HepG2 (cell line): ENCODE data around the gene ADAMTS12. TPM values are rescaled to one million over a fixed set of nuclear protein-coding genes. Genes with fewer than 3 reads are reported as not detected.

Experiments used
- ATAC-seq: fragments of 200-7000 bp; cut with Tn5 transposase; 3 replicates; pipeline ENCODE4 v1.9.1; 2020; ENCODE audit warnings: mild to moderate bottlenecking, moderate library complexity
- BruUV-seq: library from RNA; stranded (reverse); fragments of 400-500 nt; replicated peaks from 2 replicates; lab custom pipeline; 2021; lab: Mats Ljungman, UMichigan
- CTCF ChIA-PET: fragments of 300-600 bp; formaldehyde crosslinking; extraction: SDS; loops from one replicate; lab custom pipeline; 2021; ENCODE audit warnings: low total read pairs, inconsistent platforms, low intra/inter-chr PET ratio; lab: Yijun Ruan, JAX
- POLR2A ChIA-PET: fragments of 350-600 bp; sonication (Branson Sonifier 250); formaldehyde crosslinking; loops from one replicate; lab custom pipeline; 2020; ENCODE audit warnings: antibody characterized with exemption, inconsistent platforms; lab: Yijun Ruan, JAX
- DNase-seq: peaks from one replicate; pipeline ENCODE4 v3.0.0-alpha.2; 2015; ENCODE audit warnings: low spot score
- FAIRE-seq: peaks from 3 replicates; lab custom pipeline; 2011; peaks lifted over from hg19 to GRCh38; lab: Jason Lieb, UNC
- H2AFZ ChIP-seq: one replicate; pipeline ENCODE4 v1.6.1; 2011; ENCODE audit warnings: low read length, inconsistent platforms
- H3K27ac ChIP-seq: fragments of 300-600 bp; 3 replicates; pipeline ENCODE4 v1.8.0; 2011; ENCODE audit warnings: mixed run types, mild to moderate bottlenecking, mixed read lengths, low read length, inconsistent platforms; ENCODE audit not compliant: insufficient read depth; ENCODE audit errors: extremely low read length
- H3K27me3 ChIP-seq, 2 experiments: fragments of 200-600 bp in 1 of 2; 2 replicates in 1 of 2; 3 replicates in 1 of 2; pipeline versions ENCODE4 v1.6.0 to v1.8.0; 2011; ENCODE audit warnings: low read length in 2 of 2, mild to moderate bottlenecking in 2 of 2, moderate library complexity in 2 of 2, inconsistent platforms in 1 of 2; ENCODE audit not compliant: insufficient read depth in 2 of 2, control insufficient read depth in 1 of 2
- H3K36me3 ChIP-seq, 2 experiments: fragments of 200-600 bp in 1 of 2; replicated peaks in 1 of 2; 2 replicates in 1 of 2; 3 replicates in 1 of 2; pipeline versions ENCODE4 v1.5.1 to v1.8.0; 2011; ENCODE audit warnings: low read length in 2 of 2, inconsistent platforms in 1 of 2; ENCODE audit not compliant: insufficient read depth in 2 of 2, control insufficient read depth in 1 of 2
- H3K4me1 ChIP-seq: 2 replicates; pipeline ENCODE4 v1.5.1; 2012; ENCODE audit warnings: low read length, inconsistent platforms; ENCODE audit not compliant: insufficient read depth
- H3K4me2 ChIP-seq: 2 replicates; pipeline ENCODE4 v1.6.0; 2011; ENCODE audit warnings: low read depth, low read length, inconsistent platforms
- H3K4me3 ChIP-seq, 3 experiments: fragments of 200-600 bp in 1 of 3; sonication (generic), shearing (Covaris generic) in 1 of 3; replicated peaks in 1 of 3; 2 replicates each; pipeline ENCODE4 v1.5.1; 2011 to 2016; ENCODE audit warnings: low read length in 3 of 3, inconsistent platforms in 2 of 3, low read depth in 2 of 3, mild to moderate bottlenecking in 2 of 3, control low read depth in 1 of 3, mixed read lengths in 1 of 3; ENCODE audit not compliant: insufficient read depth in 1 of 3
- H3K79me2 ChIP-seq: one replicate; pipeline ENCODE4 v1.6.1; 2011; ENCODE audit warnings: low read length, inconsistent platforms; ENCODE audit not compliant: insufficient read depth
- H3K9ac ChIP-seq: 2 replicates; pipeline ENCODE4 v1.6.0; 2011; ENCODE audit warnings: mild to moderate bottlenecking, low read depth, low read length, inconsistent platforms; ENCODE audit not compliant: insufficient read depth
- H3K9me3 ChIP-seq: 2 replicates; pipeline ENCODE4 v1.5.1; 2012; ENCODE audit warnings: mild to moderate bottlenecking, low read length
- H4K20me1 ChIP-seq: 2 replicates; pipeline ENCODE4 v1.6.0; 2011; ENCODE audit warnings: inconsistent platforms, mild to moderate bottlenecking, low read length, moderate library complexity; ENCODE audit not compliant: insufficient read depth
- DPF2 ChIP-seq: sonication (generic); formaldehyde crosslinking; IDR thresholded peaks from 2 replicates; pipeline ENCODE4 v1.4.0; 2020; ENCODE audit warnings: mild to moderate bottlenecking, low read depth, missing genetic modification reagents, borderline replicate concordance
- ELK4 ChIP-seq: sonication (generic); formaldehyde crosslinking; IDR thresholded peaks from 2 replicates; pipeline ENCODE4 v1.9.0; 2021; ENCODE audit warnings: missing genetic modification reagents, borderline replicate concordance
- MAZ ChIP-seq, 2 experiments: sonication (generic) in 1 of 2; formaldehyde crosslinking in 1 of 2; IDR thresholded peaks; 2 replicates each; pipeline versions ENCODE4 v1.5.0 to v1.6.1; 2012 to 2020; ENCODE audit warnings: low read depth in 2 of 2, mild to moderate bottlenecking in 2 of 2, borderline replicate concordance in 1 of 2, improper control_type of control experiment in 1 of 2, low read length in 1 of 2, missing genetic modification reagents in 1 of 2, moderate library complexity in 1 of 2
- PHB2 ChIP-seq: fragments of 450-650 bp; IDR thresholded peaks from 2 replicates; pipeline ENCODE4 v1.6.1; 2018; ENCODE audit not compliant: partially characterized antibody
- PRMT3 ChIP-seq: sonication (generic); formaldehyde crosslinking; IDR thresholded peaks from 2 replicates; pipeline ENCODE4 v1.8.1; 2022; ENCODE audit warnings: low read depth, mild to moderate bottlenecking, moderate library complexity, missing genetic modification reagents, borderline replicate concordance
- SIN3A ChIP-seq: IDR thresholded peaks from 2 replicates; pipeline ENCODE4 v1.6.1; 2011; ENCODE audit warnings: low read depth, mild to moderate bottlenecking, control low read depth, low read length, borderline replicate concordance
- SMAD3 ChIP-seq: sonication (generic); formaldehyde crosslinking; IDR thresholded peaks from 2 replicates; pipeline ENCODE4 v1.4.0; 2020; ENCODE audit warnings: missing genetic modification reagents
- SP5 ChIP-seq: IDR thresholded peaks from 2 replicates; pipeline ENCODE4 v1.6.1; 2016; ENCODE audit warnings: low read depth, borderline replicate concordance
- ZNF275 ChIP-seq: sonication (generic); formaldehyde crosslinking; IDR thresholded peaks from 2 replicates; pipeline ENCODE4 v1.8.0; 2022; ENCODE audit warnings: missing genetic modification reagents, mild to moderate bottlenecking, inconsistent platforms, borderline replicate concordance
- ZNF451 ChIP-seq: sonication (generic); formaldehyde crosslinking; IDR thresholded peaks from 2 replicates; pipeline ENCODE4 v1.5.0; 2020; ENCODE audit warnings: mild to moderate bottlenecking, missing genetic modification reagents
- ZNF83 ChIP-seq: sonication (generic); formaldehyde crosslinking; IDR thresholded peaks from 2 replicates; pipeline ENCODE4 v1.4.0; 2020; ENCODE audit warnings: missing genetic modification reagents, mild to moderate bottlenecking, borderline replicate concordance
- ZNF879 ChIP-seq: sonication (generic); formaldehyde crosslinking; IDR thresholded peaks from 2 replicates; pipeline ENCODE4 v1.8.1; 2023; ENCODE audit warnings: missing genetic modification reagents
- ZSCAN21 ChIP-seq: sonication (generic); formaldehyde crosslinking; IDR thresholded peaks from 2 replicates; pipeline ENCODE4 v1.8.0; 2022; ENCODE audit warnings: mild to moderate bottlenecking, missing genetic modification reagents, moderate library complexity, borderline replicate concordance
- ZSCAN22 ChIP-seq: sonication (generic); formaldehyde crosslinking; IDR thresholded peaks from 2 replicates; pipeline ENCODE4 v1.4.0; 2020; ENCODE audit warnings: mild to moderate bottlenecking, missing genetic modification reagents
- WGBS: methylation state at CpG from one replicate; pipeline ENCODE4 v1.1.6; 2017; ENCODE audit warnings: low lambda C conversion rate; 5-methylcytosine and 5-hydroxymethylcytosine counted together
- in situ Hi-C: cut with HindIII; loops from 2 replicates; pipeline ENCODE4 v1.10.0; 2017; ENCODE audit warnings: low pct_unique_long_range_greater_than_20kb; ENCODE audit not compliant: extremely low pct_ligation_motif_present
- intact Hi-C: fragments of 100-400 bp; cut with micrococcal nuclease; formaldehyde crosslinking; loops from one replicate; pipeline ENCODE4 v1.10.0; 2022; ENCODE audit not compliant: unreplicated experiment
- polyA plus RNA-seq, 8 experiments: library from polyadenylated mRNA; depleted of rRNA in 3 of 8; stranded (reverse) in 7 of 8; unstranded in 1 of 8; fragments of >200 nt; fragmentation: Illumina TruSeq in 4 of 8; extraction: Trizol in 4 of 8; gene quantifications; 2 replicates each; pipeline versions ENCODE4 v1.2.1 to v1.2.3, GENCODE V29; 2011 to 2016; ENCODE audit warnings: low read depth in 4 of 8, missing spikeins in 1 of 8, mixed read lengths in 1 of 8; ENCODE audit not compliant: insufficient read depth in 1 of 8
- total RNA-seq, 5 experiments: library from RNA; depleted of rRNA; stranded (reverse); fragments of >200 nt; fragmentation: Illumina TruSeq; extraction: Trizol; gene quantifications; 2 replicates each; pipeline ENCODE4 v1.2.3, GENCODE V29; 2016; ENCODE audit warnings: low read depth in 1 of 5
- TF ChIP-seq, protein P1 (sequence below): sonication (generic); formaldehyde crosslinking; IDR thresholded peaks from 2 replicates; pipeline ENCODE4 v1.5.0; 2020; ENCODE audit warnings: mild to moderate bottlenecking, missing genetic modification reagents

ADAMTS12 gene
- total and polyA plus RNA-seq, 2 of the 13 experiments (the other 11 are each of a cell fraction or from before 2014, with no cell fraction given), result 0.03 TPM; not detected in 1

- H4K20me1 ChIP-seq, result no peaks in the 10 kb centered on the region
- in situ Hi-C loops (no loop called here), intact Hi-C loops (no loop called here)
- H3K9ac ChIP-seq, result no peak overlapping the region
- ATAC-seq (no peak), FAIRE-seq (no peak)
- H3K27me3 ChIP-seq, result 0 out of 5 replicates have a peak, but pooled peaks cover 0 to 3% of the 10 kb centered on the region in 2 experiments
- 49% methylated on average over 5 of the region's 5 CpGs for WGBS
- no peak overlapping the region for H3K4me3 ChIP-seq
- no peaks in the 10 kb centered on the region for H3K4me1 ChIP-seq
- TF ChIP-seq ZNF83 (CRISPR knock-in tag) (no peak), ZNF275 (CRISPR knock-in tag) (no peak), ZNF879 (no peak), PRMT3 (CRISPR knock-in tag) (no peak), PHB2 (no peak), MAZ (IDR thresholded peaks at IDR 0.05; ENCODE audit: borderline replicate concordance, low read depth, low read length) (no peak), MAZ (CRISPR knock-in tag; IDR thresholded peaks at IDR 0.05; ENCODE audit: low read depth) (no peak), ZSCAN21 (CRISPR knock-in tag) (no peak), ELK4 (no peak), SIN3A (no peak), SMAD3 (CRISPR knock-in tag) (no peak), ZSCAN22 (no peak), ZNF451 (no peak), DPF2 (CRISPR knock-in tag) (no peak), SP5 (no peak)
- TF ChIP-seq, protein P1, sequence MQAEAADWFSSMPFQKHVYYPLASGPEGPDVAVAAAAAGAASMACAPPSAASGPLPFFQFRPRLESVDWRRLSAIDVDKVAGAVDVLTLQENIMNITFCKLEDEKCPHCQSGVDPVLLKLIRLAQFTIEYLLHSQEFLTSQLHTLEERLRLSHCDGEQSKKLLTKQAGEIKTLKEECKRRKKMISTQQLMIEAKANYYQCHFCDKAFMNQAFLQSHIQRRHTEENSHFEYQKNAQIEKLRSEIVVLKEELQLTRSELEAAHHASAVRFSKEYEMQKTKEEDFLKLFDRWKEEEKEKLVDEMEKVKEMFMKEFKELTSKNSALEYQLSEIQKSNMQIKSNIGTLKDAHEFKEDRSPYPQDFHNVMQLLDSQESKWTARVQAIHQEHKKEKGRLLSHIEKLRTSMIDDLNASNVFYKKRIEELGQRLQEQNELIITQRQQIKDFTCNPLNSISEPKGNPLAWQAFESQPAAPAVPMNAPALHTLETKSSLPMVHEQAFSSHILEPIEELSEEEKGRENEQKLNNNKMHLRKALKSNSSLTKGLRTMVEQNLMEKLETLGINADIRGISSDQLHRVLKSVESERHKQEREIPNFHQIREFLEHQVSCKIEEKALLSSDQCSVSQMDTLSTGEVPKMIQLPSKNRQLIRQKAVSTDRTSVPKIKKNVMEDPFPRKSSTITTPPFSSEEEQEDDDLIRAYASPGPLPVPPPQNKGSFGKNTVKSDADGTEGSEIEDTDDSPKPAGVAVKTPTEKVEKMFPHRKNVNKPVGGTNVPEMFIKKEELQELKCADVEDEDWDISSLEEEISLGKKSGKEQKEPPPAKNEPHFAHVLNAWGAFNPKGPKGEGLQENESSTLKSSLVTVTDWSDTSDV (CRISPR knock-in tag), result no peak
- TF ChIP-seq, all 625 proteins: peak for 0
- Histone ChIP-seq H3K79me2 (no peaks in the 10 kb centered on the region), H2AFZ (no peak overlapping the region), H3K9me3 (peaks cover 8% of the 10 kb centered on the region; the same call in 1 of the 2 replicates), H3K4me2 (no peak overlapping the region), H3K36me3 (no peaks in the 10 kb centered on the region), H3K27ac (no peak overlapping the region)
- ChIA-PET POLR2A (no interaction called here), CTCF (no interaction called here)
- DNase-seq, result no peak
- no TSS peak for BruUV-seq
Observed at GRCh38 chr5:33789567-33789957, 102.2 kb downstream of the ADAMTS12 start.
